ENCODE data around the gene PRKD1. TPM values are rescaled to one million over a fixed set of nuclear protein-coding genes. Genes with fewer than 3 reads are reported as not detected.

PRKD1 gene
- total and polyA plus RNA-seq, 10 of the 15 experiments (the other 5 are each of a cell fraction or from before 2014, with no cell fraction given): 0.02 to 0.56 TPM; not detected in 8

DNA sequence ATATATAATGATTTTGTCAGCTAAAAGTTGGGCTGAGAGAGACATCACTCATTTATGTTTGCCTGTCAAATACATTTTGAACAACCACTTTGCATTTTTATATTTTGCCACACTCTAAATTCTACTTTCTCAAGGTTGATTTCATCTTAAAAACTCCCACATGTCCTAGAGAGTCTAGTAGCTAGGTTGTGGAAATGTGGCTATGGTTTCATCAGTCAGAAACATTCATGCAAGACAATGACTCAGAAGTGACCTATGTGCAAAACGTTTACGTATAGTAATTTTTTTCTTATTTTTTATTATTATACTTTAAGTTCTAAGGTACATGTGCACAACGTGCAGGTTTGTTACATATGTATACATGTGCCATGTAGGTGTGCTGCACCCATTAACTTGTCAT is 27.4 kb upstream of the PRKD1 start:
- Histone ChIP-seq H2AFZ (ENCODE audit: control insufficient read depth, low read depth, low read length) (no peak overlapping the region), H3K27ac (ENCODE audit: control insufficient read depth, insufficient read depth) (no peak overlapping the region), H4K20me1 (ENCODE audit: control insufficient read depth, insufficient read depth) (no peaks in the 10 kb centered on the region), H3K4me3 (no peak overlapping the region), H3K9me3 (replicated peaks; ENCODE audit: control insufficient read depth, insufficient read depth, low read length) (no peaks in the 10 kb centered on the region), H3K27me3 (replicated peaks in 1 of 2; ENCODE audit: control insufficient read depth in 2 of 2, insufficient read depth in 2 of 2, low read length in 1 of 2) (no peaks in the 10 kb centered on the region), H3K9ac (ENCODE audit: control insufficient read depth, insufficient read depth, low read length) (no peak overlapping the region), H3K79me2 (ENCODE audit: control insufficient read depth, insufficient read depth, low read length) (no peaks in the 10 kb centered on the region), H3K36me3 (ENCODE audit: control insufficient read depth in 2 of 2, insufficient read depth in 2 of 2, low read length in 1 of 2) (no peaks in the 10 kb centered on the region), H3K4me1 (ENCODE audit: control insufficient read depth, insufficient read depth, low read length) (no peaks in the 10 kb centered on the region), H3K4me2 (ENCODE audit: control insufficient read depth, insufficient read depth) (no peak overlapping the region)
- intact Hi-C loops (cut with micrococcal nuclease; ENCODE audit: unreplicated experiment) (no loop called here), in situ Hi-C loops (cut with MboI) (no loop called here)
- RAD21 ChIA-PET (ENCODE audit: unreplicated experiment): no interaction called here
- no peak for DNase-seq (ENCODE audit: low read depth, low spot score)
- TF ChIP-seq NR2F1 (conservative IDR thresholded peaks at IDR 0.05): no peak
- no peak for TF ChIP-seq HDGF (IDR thresholded peaks at IDR 0.05)
- TF ChIP-seq TARDBP (IDR thresholded peaks at IDR 0.05; ENCODE audit: borderline replicate concordance): no peak
- no peak for TF ChIP-seq KLF5 (IDR thresholded peaks at IDR 0.05; ENCODE audit: partially characterized antibody)
- TF ChIP-seq PAX8 (IDR thresholded peaks at IDR 0.05): no peak
- no peak for TF ChIP-seq MXI1 (IDR thresholded peaks at IDR 0.05; ENCODE audit: low read depth, low read length)
- TF ChIP-seq FOS (IDR thresholded peaks at IDR 0.05; ENCODE audit: borderline replicate concordance, extremely low read depth, insufficient read length): no peak
- no peak for TF ChIP-seq GABPA (IDR thresholded peaks at IDR 0.05; ENCODE audit: low read depth)
- TF ChIP-seq SUZ12 (IDR thresholded peaks at IDR 0.05; ENCODE audit: unreplicated experiment): no peak
- TF ChIP-seq RUNX3 (IDR thresholded peaks at IDR 0.05; ENCODE audit: low read length): no peak
- TF ChIP-seq DPF2 (IDR thresholded peaks at IDR 0.05): no peak
- no peak for TF ChIP-seq CHD2 (IDR thresholded peaks at IDR 0.05; ENCODE audit: borderline replicate concordance, low read depth, low read length)
- TF ChIP-seq, protein P1, sequence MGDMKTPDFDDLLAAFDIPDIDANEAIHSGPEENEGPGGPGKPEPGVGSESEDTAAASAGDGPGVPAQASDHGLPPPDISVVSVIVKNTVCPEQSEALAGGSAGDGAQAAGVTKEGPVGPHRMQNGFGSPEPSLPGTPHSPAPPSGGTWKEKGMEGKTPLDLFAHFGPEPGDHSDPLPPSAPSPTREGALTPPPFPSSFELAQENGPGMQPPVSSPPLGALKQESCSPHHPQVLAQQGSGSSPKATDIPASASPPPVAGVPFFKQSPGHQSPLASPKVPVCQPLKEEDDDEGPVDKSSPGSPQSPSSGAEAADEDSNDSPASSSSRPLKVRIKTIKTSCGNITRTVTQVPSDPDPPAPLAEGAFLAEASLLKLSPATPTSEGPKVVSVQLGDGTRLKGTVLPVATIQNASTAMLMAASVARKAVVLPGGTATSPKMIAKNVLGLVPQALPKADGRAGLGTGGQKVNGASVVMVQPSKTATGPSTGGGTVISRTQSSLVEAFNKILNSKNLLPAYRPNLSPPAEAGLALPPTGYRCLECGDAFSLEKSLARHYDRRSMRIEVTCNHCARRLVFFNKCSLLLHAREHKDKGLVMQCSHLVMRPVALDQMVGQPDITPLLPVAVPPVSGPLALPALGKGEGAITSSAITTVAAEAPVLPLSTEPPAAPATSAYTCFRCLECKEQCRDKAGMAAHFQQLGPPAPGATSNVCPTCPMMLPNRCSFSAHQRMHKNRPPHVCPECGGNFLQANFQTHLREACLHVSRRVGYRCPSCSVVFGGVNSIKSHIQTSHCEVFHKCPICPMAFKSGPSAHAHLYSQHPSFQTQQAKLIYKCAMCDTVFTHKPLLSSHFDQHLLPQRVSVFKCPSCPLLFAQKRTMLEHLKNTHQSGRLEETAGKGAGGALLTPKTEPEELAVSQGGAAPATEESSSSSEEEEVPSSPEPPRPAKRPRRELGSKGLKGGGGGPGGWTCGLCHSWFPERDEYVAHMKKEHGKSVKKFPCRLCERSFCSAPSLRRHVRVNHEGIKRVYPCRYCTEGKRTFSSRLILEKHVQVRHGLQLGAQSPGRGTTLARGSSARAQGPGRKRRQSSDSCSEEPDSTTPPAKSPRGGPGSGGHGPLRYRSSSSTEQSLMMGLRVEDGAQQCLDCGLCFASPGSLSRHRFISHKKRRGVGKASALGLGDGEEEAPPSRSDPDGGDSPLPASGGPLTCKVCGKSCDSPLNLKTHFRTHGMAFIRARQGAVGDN (IDR thresholded peaks at IDR 0.05): no peak
- no peak for ATAC-seq
- SMC1A ChIA-PET (ENCODE audit: uncharacterized antibody, unreplicated experiment): no interaction called here
- POLR2A ChIA-PET: no interaction called here
- FAIRE-seq: no peak
- BruUV-seq (replicated peaks): no TSS peak
- CTCF ChIA-PET: no interaction called here
- WGBS (ENCODE audit: insufficient coverage, insufficient replicate concordance, low lambda C conversion rate, missing lambda C conversion rate): 28% methylated on average over 3 of the region's 3 CpGs
